WTC11 (cell line): ENCODE measurements around the gene MACROD2. TPM values are rescaled to one million over a fixed set of nuclear protein-coding genes. Genes with fewer than 3 reads are reported as not detected.

ENCODE experiments used
- ATAC-seq: fragments of 200-7000 bp; cut with Tn5 transposase; 2 replicates; pipeline ENCODE4 v1.10.0; 2021; ENCODE audit warnings: mild to moderate bottlenecking, moderate library complexity
- CTCF ChIA-PET: fragments of 300-600 bp; sonication (Branson Sonifier 250); formaldehyde crosslinking; loops from one replicate; lab custom pipeline; 2021; ENCODE audit warnings: antibody characterized with exemption; lab: Charles Lee
- POLR2A ChIA-PET: fragments of 350-600 bp; sonication (Branson Sonifier 250); formaldehyde crosslinking; loops from one replicate; lab custom pipeline; 2021; ENCODE audit warnings: antibody characterized with exemption; lab: Charles Lee
- DNase-seq: peaks from one replicate; pipeline ENCODE4 v3.0.0; 2021; ENCODE audit warnings: low spot score
- H3K27ac Mint-ChIP-seq: 2 replicates; pipeline ENCODE4 v1.8.0; 2021; ENCODE audit warnings: mixed read lengths
- H3K27me3 Mint-ChIP-seq: 2 replicates; pipeline ENCODE4 v1.8.0; 2021; ENCODE audit warnings: low read depth, mild to moderate bottlenecking, moderate library complexity, mixed read lengths
- H3K36me3 Mint-ChIP-seq: 2 replicates; pipeline ENCODE4 v1.8.0; 2021; ENCODE audit warnings: mixed read lengths
- H3K4me1 Mint-ChIP-seq: 2 replicates; pipeline ENCODE4 v1.8.0; 2022; ENCODE audit warnings: mixed read lengths
- H3K4me3 Mint-ChIP-seq: 2 replicates; pipeline ENCODE4 v1.8.0; 2021; ENCODE audit warnings: mild to moderate bottlenecking, moderate library complexity, mixed read lengths
- H3K9me3 Mint-ChIP-seq: 2 replicates; pipeline ENCODE4 v1.8.0; 2021; ENCODE audit warnings: mixed read lengths
- CREM ChIP-seq: sonication (generic); formaldehyde crosslinking; IDR thresholded peaks from 2 replicates; pipeline ENCODE4 v1.8.1; 2022; ENCODE audit warnings: mild to moderate bottlenecking, missing genetic modification reagents, moderate library complexity
- CTCF ChIP-seq: fragments of 200-600 bp; IDR thresholded peaks from 2 replicates; pipeline ENCODE4 v1.8.0; 2022; ENCODE audit warnings: antibody characterized with exemption
- ETV6 ChIP-seq: sonication (generic); formaldehyde crosslinking; IDR thresholded peaks from 2 replicates; pipeline ENCODE4 v1.8.1; 2022; ENCODE audit warnings: mild to moderate bottlenecking, missing genetic modification reagents
- FOXK1 ChIP-seq: sonication (generic); formaldehyde crosslinking; IDR thresholded peaks from 2 replicates; pipeline ENCODE4 v1.8.0; 2022; ENCODE audit warnings: mild to moderate bottlenecking, moderate library complexity, missing genetic modification reagents
- HMGA2 ChIP-seq: fragments of 250-450 bp; sonication (Bioruptor Pico); IDR thresholded peaks from 2 replicates; pipeline ENCODE4 v1.4.0; 2021; ENCODE audit warnings: mild to moderate bottlenecking, moderate library complexity
- PRDM15 ChIP-seq: sonication (generic); formaldehyde crosslinking; IDR thresholded peaks from 2 replicates; pipeline ENCODE4 v1.8.0; 2022; ENCODE audit warnings: missing genetic modification reagents
- SOX15 ChIP-seq: fragments of 250-450 bp; sonication (Bioruptor Pico); IDR thresholded peaks from 2 replicates; pipeline ENCODE4 v1.9.0; 2021; ENCODE audit warnings: mild to moderate bottlenecking
- TP53 ChIP-seq: sonication (generic); formaldehyde crosslinking; IDR thresholded peaks from 2 replicates; pipeline ENCODE4 v1.8.1; 2023; ENCODE audit warnings: mild to moderate bottlenecking, missing genetic modification reagents
- ZBTB21 ChIP-seq: sonication (generic); formaldehyde crosslinking; IDR thresholded peaks from 2 replicates; pipeline ENCODE4 v1.8.1; 2023; ENCODE audit warnings: mild to moderate bottlenecking, missing genetic modification reagents, borderline replicate concordance
- ZNF121 ChIP-seq: sonication (generic); formaldehyde crosslinking; IDR thresholded peaks from 2 replicates; pipeline ENCODE4 v1.8.0; 2023; ENCODE audit warnings: missing genetic modification reagents
- ZNF263 ChIP-seq: sonication (generic); formaldehyde crosslinking; IDR thresholded peaks from 2 replicates; pipeline ENCODE4 v1.8.1; 2022; ENCODE audit warnings: low read depth, mild to moderate bottlenecking, moderate library complexity, missing genetic modification reagents
- ZNF396 ChIP-seq: fragments of 250-450 bp; sonication (Bioruptor Pico); IDR thresholded peaks from 2 replicates; pipeline ENCODE4 v1.8.0; 2021; ENCODE audit warnings: mild to moderate bottlenecking, moderate library complexity, borderline replicate concordance
- total RNA-seq: library from RNA; stranded (reverse); gene quantifications from 3 replicates; pipeline ENCODE4 v1.2.3, GENCODE V29; 2021
- TF ChIP-seq, protein P1 (sequence below): sonication (generic); formaldehyde crosslinking; IDR thresholded peaks from 2 replicates; pipeline ENCODE4 v1.8.0; 2022; ENCODE audit warnings: mild to moderate bottlenecking, missing genetic modification reagents
- TF ChIP-seq, protein P2 (sequence below): fragments of 250-450 bp; sonication (Bioruptor Pico); IDR thresholded peaks from 2 replicates; pipeline ENCODE4 v1.9.0; 2021; ENCODE audit warnings: moderate library complexity, mild to moderate bottlenecking, inconsistent platforms, borderline replicate concordance
- TF ChIP-seq, protein P3 (sequence below): sonication (generic); formaldehyde crosslinking; conservative IDR thresholded peaks from 2 replicates; pipeline ENCODE4 v1.8.1; 2022; ENCODE audit warnings: mild to moderate bottlenecking, missing genetic modification reagents
- TF ChIP-seq, protein P4 (sequence below): sonication (generic); formaldehyde crosslinking; IDR thresholded peaks from 2 replicates; pipeline ENCODE4 v1.8.1; 2022; ENCODE audit warnings: mild to moderate bottlenecking, missing genetic modification reagents, moderate library complexity, borderline replicate concordance

MACROD2 gene
- total RNA-seq, 1 experiment from 2014 or later = 4.1 TPM

GRCh38 chr20:14960831-14961230 is 965.5 kb downstream of the MACROD2 start (continued):
- TF ChIP-seq ZNF396 (CRISPR knock-in tag) = no peak
- no peak for TF ChIP-seq CTCF
- no peak for TF ChIP-seq FOXK1 (CRISPR knock-in tag)
- no peak for TF ChIP-seq ZBTB21 (CRISPR knock-in tag)
- TF ChIP-seq PRDM15 = no peak

DNA sequence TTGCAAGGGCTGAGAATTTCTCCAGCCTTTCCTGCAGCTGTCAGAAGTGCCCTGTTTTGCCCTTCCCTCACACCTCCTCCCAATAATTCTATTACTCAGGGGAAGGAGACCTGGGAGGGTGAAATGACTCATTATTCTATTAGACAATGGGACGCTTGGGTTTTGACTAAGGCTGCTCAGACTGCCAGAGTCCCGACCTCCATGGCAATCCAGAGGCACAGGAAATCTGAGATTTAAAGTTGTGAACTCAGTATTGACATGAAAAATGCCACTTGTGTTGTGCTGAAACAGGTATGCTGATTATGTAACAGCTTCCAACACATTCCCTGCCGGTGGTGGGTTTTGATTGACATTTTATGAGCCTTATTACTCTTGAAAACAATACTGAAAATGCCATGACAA is 967.9 kb downstream of the MACROD2 start:
- POLR2A ChIA-PET = no interaction called here
- H3K4me3 Mint-ChIP-seq = no peak overlapping the region
- H3K27ac Mint-ChIP-seq = 0 out of 2 replicates have a peak overlapping the region, but pooled peaks have one; percentile 24
- TF ChIP-seq, protein P1, sequence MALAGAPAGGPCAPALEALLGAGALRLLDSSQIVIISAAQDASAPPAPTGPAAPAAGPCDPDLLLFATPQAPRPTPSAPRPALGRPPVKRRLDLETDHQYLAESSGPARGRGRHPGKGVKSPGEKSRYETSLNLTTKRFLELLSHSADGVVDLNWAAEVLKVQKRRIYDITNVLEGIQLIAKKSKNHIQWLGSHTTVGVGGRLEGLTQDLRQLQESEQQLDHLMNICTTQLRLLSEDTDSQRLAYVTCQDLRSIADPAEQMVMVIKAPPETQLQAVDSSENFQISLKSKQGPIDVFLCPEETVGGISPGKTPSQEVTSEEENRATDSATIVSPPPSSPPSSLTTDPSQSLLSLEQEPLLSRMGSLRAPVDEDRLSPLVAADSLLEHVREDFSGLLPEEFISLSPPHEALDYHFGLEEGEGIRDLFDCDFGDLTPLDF (CRISPR knock-in tag) = no peak
- TF ChIP-seq, protein P2, sequence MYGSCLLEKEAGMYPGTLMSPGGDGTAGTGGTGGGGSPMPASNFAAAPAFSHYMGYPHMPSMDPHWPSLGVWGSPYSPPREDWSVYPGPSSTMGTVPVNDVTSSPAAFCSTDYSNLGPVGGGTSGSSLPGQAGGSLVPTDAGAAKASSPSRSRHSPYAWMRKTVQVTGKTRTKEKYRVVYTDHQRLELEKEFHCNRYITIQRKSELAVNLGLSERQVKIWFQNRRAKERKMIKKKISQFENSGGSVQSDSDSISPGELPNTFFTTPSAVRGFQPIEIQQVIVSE (CRISPR knock-in tag) = no peak
- no peak for TF ChIP-seq ZBTB21 (CRISPR knock-in tag)
- TF ChIP-seq, protein P3, sequence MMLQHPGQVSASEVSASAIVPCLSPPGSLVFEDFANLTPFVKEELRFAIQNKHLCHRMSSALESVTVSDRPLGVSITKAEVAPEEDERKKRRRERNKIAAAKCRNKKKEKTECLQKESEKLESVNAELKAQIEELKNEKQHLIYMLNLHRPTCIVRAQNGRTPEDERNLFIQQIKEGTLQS (CRISPR knock-in tag) = no peak
- TF ChIP-seq ZNF263 (CRISPR knock-in tag) = no peak
- TF ChIP-seq SOX15 (CRISPR knock-in tag) = no peak
- no peak for TF ChIP-seq TP53 (CRISPR knock-in tag)
- TF ChIP-seq HMGA2 (CRISPR knock-in tag) = no peak
- TF ChIP-seq ETV6 (CRISPR knock-in tag) = no peak
- TF ChIP-seq, protein P4, sequence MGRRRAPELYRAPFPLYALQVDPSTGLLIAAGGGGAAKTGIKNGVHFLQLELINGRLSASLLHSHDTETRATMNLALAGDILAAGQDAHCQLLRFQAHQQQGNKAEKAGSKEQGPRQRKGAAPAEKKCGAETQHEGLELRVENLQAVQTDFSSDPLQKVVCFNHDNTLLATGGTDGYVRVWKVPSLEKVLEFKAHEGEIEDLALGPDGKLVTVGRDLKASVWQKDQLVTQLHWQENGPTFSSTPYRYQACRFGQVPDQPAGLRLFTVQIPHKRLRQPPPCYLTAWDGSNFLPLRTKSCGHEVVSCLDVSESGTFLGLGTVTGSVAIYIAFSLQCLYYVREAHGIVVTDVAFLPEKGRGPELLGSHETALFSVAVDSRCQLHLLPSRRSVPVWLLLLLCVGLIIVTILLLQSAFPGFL = no peak
- ATAC-seq (peak; percentile 51), DNase-seq (no peak)
- CTCF ChIA-PET = no interaction called here
- H3K36me3 Mint-ChIP-seq = no peaks in the 10 kb centered on the region
- peaks cover 17% of the 10 kb centered on the region for H3K4me1 Mint-ChIP-seq
- H3K27me3 Mint-ChIP-seq = no peaks in the 10 kb centered on the region
- peaks cover 10% of the 10 kb centered on the region; the same call in 1 of the 2 replicates for H3K9me3 Mint-ChIP-seq

DNA sequence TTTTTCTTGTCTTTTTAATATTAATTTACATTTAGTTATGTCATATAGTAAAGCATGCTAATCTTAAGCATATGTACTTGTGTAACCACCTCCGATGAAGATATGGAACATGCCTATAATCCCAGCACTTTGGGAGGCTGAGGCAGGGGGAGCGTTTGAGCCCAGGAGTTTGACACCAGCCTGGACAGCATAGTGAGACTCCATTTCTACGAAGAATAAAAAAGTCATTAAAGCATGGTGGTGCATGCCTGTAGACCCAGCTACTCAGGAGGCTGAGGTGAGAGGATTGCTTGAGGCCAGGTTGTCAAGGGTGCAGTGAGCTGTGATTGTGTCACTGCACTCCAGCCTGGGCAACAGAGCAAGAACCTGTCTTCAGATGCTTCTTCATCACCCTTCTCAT is 970.9 kb downstream of the MACROD2 start:
- no peaks in the 10 kb centered on the region for H3K36me3 Mint-ChIP-seq
- DNase-seq = no peak
- CTCF ChIA-PET = no interaction called here
- H3K4me3 Mint-ChIP-seq = no peak overlapping the region
- 0 out of 2 replicates have a peak, but pooled peaks cover 10% of the 10 kb centered on the region for H3K9me3 Mint-ChIP-seq
- no peak for ATAC-seq
- H3K27ac Mint-ChIP-seq = no peak overlapping the region
- peaks cover 13% of the 10 kb centered on the region for H3K4me1 Mint-ChIP-seq
- POLR2A ChIA-PET = no interaction called here
- H3K27me3 Mint-ChIP-seq = no peaks in the 10 kb centered on the region
- TF ChIP-seq ZNF121 (peak; percentile 66; the same call in 1 of the 2 replicates), CREM (CRISPR knock-in tag) (no peak)
